GM23338 (cell line): Measurements from ENCODE around the gene CRACR2B. TPM values are rescaled to one million over a fixed set of nuclear protein-coding genes. Genes with fewer than 3 reads are reported as not detected.

Experiments used
- ATAC-seq: fragments of 200-7000 bp; cut with Tn5 transposase; 3 replicates; pipeline ENCODE4 v1.9.1; 2020
- DNase-seq: peaks from one replicate; pipeline ENCODE4 v3.0.0-alpha.2; 2015; ENCODE audit warnings: low spot score
- H2AFZ ChIP-seq: fragments of 200-600 bp; sonication (generic); 2 replicates; pipeline ENCODE4 v1.8.0; 2016; ENCODE audit warnings: antibody characterized with exemption, mild to moderate bottlenecking, moderate library complexity
- H3F3A ChIP-seq: fragments of 200-600 bp; sonication (generic); replicated peaks from 2 replicates; pipeline ENCODE4 v1.8.0; 2017; ENCODE audit warnings: antibody characterized with exemption, mixed run types, low read depth
- H3K27ac ChIP-seq: fragments of 200-600 bp; sonication (generic); 2 replicates; pipeline ENCODE4 v1.6.1; 2016; ENCODE audit warnings: low read depth
- H3K27me3 ChIP-seq: fragments of 200-600 bp; sonication (generic); 2 replicates; pipeline ENCODE4 v1.8.0; 2016; ENCODE audit warnings: mild to moderate bottlenecking, mixed run types, moderate library complexity; ENCODE audit not compliant: insufficient read depth
- H3K36me3 ChIP-seq: fragments of 200-600 bp; sonication (generic); 2 replicates; pipeline ENCODE4 v1.8.0; 2016; ENCODE audit warnings: mild to moderate bottlenecking; ENCODE audit not compliant: insufficient read depth
- H3K4me1 ChIP-seq: fragments of 200-600 bp; sonication (generic); 2 replicates; pipeline ENCODE4 v1.8.0; 2016; ENCODE audit warnings: mild to moderate bottlenecking, moderate library complexity; ENCODE audit not compliant: insufficient read depth
- H3K4me2 ChIP-seq: fragments of 200-600 bp; sonication (generic); 2 replicates; pipeline ENCODE4 v1.7.1; 2017; ENCODE audit warnings: mixed run types
- H3K4me3 ChIP-seq: fragments of 200-600 bp; sonication (generic); 2 replicates; pipeline ENCODE4 v1.6.1; 2016; ENCODE audit warnings: mixed run types
- H3K79me2 ChIP-seq: fragments of 200-600 bp; sonication (generic); replicated peaks from 2 replicates; pipeline ENCODE4 v1.8.0; 2017; ENCODE audit warnings: mild to moderate bottlenecking; ENCODE audit not compliant: insufficient read depth
- H3K9me2 ChIP-seq: fragments of 200-600 bp; sonication (generic); 2 replicates; pipeline ENCODE4 v1.8.0; 2017; ENCODE audit not compliant: insufficient read depth
- H4K20me1 ChIP-seq: fragments of 200-600 bp; sonication (generic); replicated peaks from 2 replicates; pipeline ENCODE4 v1.8.0; 2017; ENCODE audit warnings: mild to moderate bottlenecking; ENCODE audit not compliant: insufficient read depth
- H3K27ac Mint-ChIP-seq: 2 replicates; pipeline ENCODE4 v1.8.0; 2020; ENCODE audit warnings: inconsistent platforms, mild to moderate bottlenecking, moderate library complexity, mixed read lengths
- H3K27me3 Mint-ChIP-seq: 3 replicates; pipeline ENCODE4 v1.8.0; 2022; ENCODE audit warnings: low read depth, mild to moderate bottlenecking, moderate library complexity, mixed read lengths, inconsistent platforms; ENCODE audit not compliant: insufficient read depth, poor library complexity
- H3K36me3 Mint-ChIP-seq: 3 replicates; pipeline ENCODE4 v1.8.0; 2021; ENCODE audit warnings: low read depth, mild to moderate bottlenecking, inconsistent platforms, moderate library complexity, mixed read lengths
- H3K4me1 Mint-ChIP-seq: 3 replicates; pipeline ENCODE4 v1.8.0; 2020; ENCODE audit warnings: mild to moderate bottlenecking, inconsistent platforms, mixed read lengths
- H3K4me3 Mint-ChIP-seq: 3 replicates; pipeline ENCODE4 v1.8.0; 2021; ENCODE audit warnings: moderate library complexity, mild to moderate bottlenecking, inconsistent platforms, mixed read lengths
- H3K9me3 Mint-ChIP-seq: 3 replicates; pipeline ENCODE4 v1.8.0; 2020; ENCODE audit warnings: moderate library complexity, mild to moderate bottlenecking, inconsistent platforms, mixed read lengths
- CREB1 ChIP-seq: fragments of 250-450 bp; sonication (Bioruptor Pico); IDR thresholded peaks from 2 replicates; pipeline ENCODE4 v1.5.0; 2020; ENCODE audit warnings: low read depth, mild to moderate bottlenecking, moderate library complexity
- EZH2 ChIP-seq: fragments of 200-600 bp; sonication (generic); IDR thresholded peaks from one replicate; pipeline ENCODE4 v1.8.0; 2017; ENCODE audit warnings: antibody characterized with exemption, mild to moderate bottlenecking, low read depth; ENCODE audit not compliant: unreplicated experiment
- EZH2phosphoT487 ChIP-seq: fragments of 200-600 bp; sonication (generic); IDR thresholded peaks from one replicate; pipeline ENCODE4 v1.8.1; 2018; ENCODE audit warnings: antibody characterized with exemption; ENCODE audit not compliant: unreplicated experiment
- JUNB ChIP-seq: IDR thresholded peaks from one replicate; pipeline ENCODE4 v1.6.1; 2016; ENCODE audit warnings: antibody characterized with exemption; ENCODE audit not compliant: unreplicated experiment
- NANOG ChIP-seq: IDR thresholded peaks from 2 replicates; pipeline ENCODE4 v1.6.1; 2016; ENCODE audit warnings: antibody characterized with exemption, borderline replicate concordance
- POLR2AphosphoS5 ChIP-seq: IDR thresholded peaks from 2 replicates; pipeline ENCODE4 v1.6.1; 2016; ENCODE audit warnings: antibody characterized with exemption, low read depth
- STAT1 ChIP-seq: IDR thresholded peaks from one replicate; pipeline ENCODE4 v1.6.1; 2016; ENCODE audit warnings: antibody characterized with exemption; ENCODE audit not compliant: unreplicated experiment
- ZNF114 ChIP-seq: fragments of 250-450 bp; sonication (Bioruptor Pico); IDR thresholded peaks from 2 replicates; pipeline ENCODE4 v1.5.0; 2020; ENCODE audit warnings: mild to moderate bottlenecking, moderate library complexity
- ZNF331 ChIP-seq: fragments of 250-450 bp; sonication (Bioruptor Pico); IDR thresholded peaks from 2 replicates; pipeline ENCODE4 v1.5.0; 2020; ENCODE audit warnings: low read depth, mild to moderate bottlenecking, moderate library complexity
- polyA plus RNA-seq: library from polyadenylated mRNA; unstranded; fragments of >200 nt; fragmentation: Nextera tagmentation; extraction: Ambion mirVana; gene quantifications from 2 replicates; pipeline ENCODE4 v1.2.1, GENCODE V29; 2016
- total RNA-seq: library from RNA; depleted of rRNA; stranded (reverse); fragments of >200 nt; shearing (Covaris generic); gene quantifications from 2 replicates; pipeline ENCODE4 v1.2.3, GENCODE V29; 2014
- TF ChIP-seq, protein P1 (sequence below): IDR thresholded peaks from 2 replicates; pipeline ENCODE4 v1.6.1; 2016; ENCODE audit warnings: antibody characterized with exemption
- TF ChIP-seq, protein P2 (sequence below), 2 experiments: fragments of 200-600 bp in 1 of 2; sonication (generic) in 1 of 2; conservative IDR thresholded peaks; 2 replicates each; pipeline versions ENCODE4 v1.5.1 to v1.6.1; 2016 to 2017; ENCODE audit warnings: antibody characterized with exemption in 2 of 2, low read depth in 2 of 2, mild to moderate bottlenecking in 2 of 2, moderate library complexity in 1 of 2
- TF ChIP-seq, protein P3 (sequence below): IDR thresholded peaks from one replicate; pipeline ENCODE4 v1.6.1; 2018; ENCODE audit warnings: antibody characterized with exemption; ENCODE audit not compliant: unreplicated experiment
- TF ChIP-seq, protein P4 (sequence below): fragments of 250-450 bp; sonication (Bioruptor Pico); IDR thresholded peaks from 2 replicates; pipeline ENCODE4 v1.5.0; 2020; ENCODE audit warnings: mild to moderate bottlenecking, moderate library complexity

Gene CRACR2B
- total and polyA plus RNA-seq, 2 experiments from 2014 or later, result 55.9 to 64.1 TPM

DNA sequence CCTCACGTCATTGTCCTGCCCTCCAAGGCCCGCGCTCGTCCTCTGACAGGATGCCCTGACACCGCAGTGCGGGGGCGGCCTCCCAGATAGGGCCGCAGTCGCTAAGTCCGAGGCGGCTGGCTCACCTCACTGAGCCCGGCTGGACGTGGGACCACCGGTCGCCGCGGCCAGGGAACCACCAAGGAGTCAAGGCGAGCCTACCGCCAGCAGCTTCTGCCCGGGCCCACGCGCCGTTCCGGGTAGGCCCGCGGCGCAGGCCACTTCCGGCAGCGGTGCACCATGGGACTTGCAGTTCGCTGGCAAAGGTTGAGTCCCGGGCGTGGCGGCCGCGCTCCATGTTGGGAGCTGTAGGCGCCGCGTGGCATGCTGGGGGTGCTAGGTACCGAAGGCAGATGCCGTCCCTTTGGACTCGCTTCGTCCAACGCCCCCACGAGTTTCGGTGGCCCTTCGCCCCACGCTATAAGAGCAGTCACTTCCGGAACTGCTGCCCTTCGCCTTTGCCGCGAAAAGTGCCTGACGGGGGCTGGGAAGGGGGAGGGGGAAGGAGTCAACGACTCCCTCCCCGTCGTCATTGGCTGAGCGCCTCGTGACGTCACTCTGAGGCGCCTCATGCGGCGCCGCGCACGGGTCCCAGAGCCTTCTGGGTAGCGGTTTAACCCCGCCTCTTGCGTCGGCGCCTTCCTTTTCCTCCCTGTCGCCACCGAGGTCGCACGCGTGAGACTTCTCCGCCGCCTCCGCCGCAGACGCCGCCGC is 18.3 kb upstream of the CRACR2B start, which contains the start of gene RPLP2:
Gene RPLP2, plus strand, starts transcription at position 681 of the 753 bp plus-strand sequence. CDS start 268 bp downstream, outside the sequence.
- peaks cover 33% of the 10 kb centered on the region for H3K27me3 Mint-ChIP-seq
- no peaks in the 10 kb centered on the region for H3K9me2 ChIP-seq
- H3F3A ChIP-seq, result peaks cover 61% of the 10 kb centered on the region
- H3K4me3 Mint-ChIP-seq, result peak within 1 kb of the TSS; percentile 94
- peak within 1 kb of the TSS; percentile 100 for H3K27ac Mint-ChIP-seq
- H3K27me3 ChIP-seq, result no peaks in the 10 kb centered on the region
- H3K4me1 Mint-ChIP-seq, result peaks cover 24% of the 10 kb centered on the region
- H3K79me2 ChIP-seq, result peaks cover 38% of the 10 kb centered on the region
- H3K36me3 Mint-ChIP-seq, result peaks cover 38% of the 10 kb centered on the region
- peaks cover 16% of the 10 kb centered on the region for H4K20me1 ChIP-seq
- TF ChIP-seq ZNF114 (CRISPR knock-in tag) (no peak), STAT1 (no peak), POLR2AphosphoS5 (peak; percentile 82), ZNF331 (CRISPR knock-in tag) (no peak), JUNB (no peak), EZH2phosphoT487 (no peak), CREB1 (CRISPR knock-in tag) (peak; percentile 100), EZH2 (no peak), NANOG (no peak)
- TF ChIP-seq, protein P1, sequence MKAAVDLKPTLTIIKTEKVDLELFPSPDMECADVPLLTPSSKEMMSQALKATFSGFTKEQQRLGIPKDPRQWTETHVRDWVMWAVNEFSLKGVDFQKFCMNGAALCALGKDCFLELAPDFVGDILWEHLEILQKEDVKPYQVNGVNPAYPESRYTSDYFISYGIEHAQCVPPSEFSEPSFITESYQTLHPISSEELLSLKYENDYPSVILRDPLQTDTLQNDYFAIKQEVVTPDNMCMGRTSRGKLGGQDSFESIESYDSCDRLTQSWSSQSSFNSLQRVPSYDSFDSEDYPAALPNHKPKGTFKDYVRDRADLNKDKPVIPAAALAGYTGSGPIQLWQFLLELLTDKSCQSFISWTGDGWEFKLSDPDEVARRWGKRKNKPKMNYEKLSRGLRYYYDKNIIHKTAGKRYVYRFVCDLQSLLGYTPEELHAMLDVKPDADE, result peak; percentile 96
- TF ChIP-seq, protein P2, sequence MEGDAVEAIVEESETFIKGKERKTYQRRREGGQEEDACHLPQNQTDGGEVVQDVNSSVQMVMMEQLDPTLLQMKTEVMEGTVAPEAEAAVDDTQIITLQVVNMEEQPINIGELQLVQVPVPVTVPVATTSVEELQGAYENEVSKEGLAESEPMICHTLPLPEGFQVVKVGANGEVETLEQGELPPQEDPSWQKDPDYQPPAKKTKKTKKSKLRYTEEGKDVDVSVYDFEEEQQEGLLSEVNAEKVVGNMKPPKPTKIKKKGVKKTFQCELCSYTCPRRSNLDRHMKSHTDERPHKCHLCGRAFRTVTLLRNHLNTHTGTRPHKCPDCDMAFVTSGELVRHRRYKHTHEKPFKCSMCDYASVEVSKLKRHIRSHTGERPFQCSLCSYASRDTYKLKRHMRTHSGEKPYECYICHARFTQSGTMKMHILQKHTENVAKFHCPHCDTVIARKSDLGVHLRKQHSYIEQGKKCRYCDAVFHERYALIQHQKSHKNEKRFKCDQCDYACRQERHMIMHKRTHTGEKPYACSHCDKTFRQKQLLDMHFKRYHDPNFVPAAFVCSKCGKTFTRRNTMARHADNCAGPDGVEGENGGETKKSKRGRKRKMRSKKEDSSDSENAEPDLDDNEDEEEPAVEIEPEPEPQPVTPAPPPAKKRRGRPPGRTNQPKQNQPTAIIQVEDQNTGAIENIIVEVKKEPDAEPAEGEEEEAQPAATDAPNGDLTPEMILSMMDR (conservative IDR thresholded peaks at IDR 0.05; ENCODE audit: low read depth in 2 of 2), result no peak
- TF ChIP-seq, protein P3, sequence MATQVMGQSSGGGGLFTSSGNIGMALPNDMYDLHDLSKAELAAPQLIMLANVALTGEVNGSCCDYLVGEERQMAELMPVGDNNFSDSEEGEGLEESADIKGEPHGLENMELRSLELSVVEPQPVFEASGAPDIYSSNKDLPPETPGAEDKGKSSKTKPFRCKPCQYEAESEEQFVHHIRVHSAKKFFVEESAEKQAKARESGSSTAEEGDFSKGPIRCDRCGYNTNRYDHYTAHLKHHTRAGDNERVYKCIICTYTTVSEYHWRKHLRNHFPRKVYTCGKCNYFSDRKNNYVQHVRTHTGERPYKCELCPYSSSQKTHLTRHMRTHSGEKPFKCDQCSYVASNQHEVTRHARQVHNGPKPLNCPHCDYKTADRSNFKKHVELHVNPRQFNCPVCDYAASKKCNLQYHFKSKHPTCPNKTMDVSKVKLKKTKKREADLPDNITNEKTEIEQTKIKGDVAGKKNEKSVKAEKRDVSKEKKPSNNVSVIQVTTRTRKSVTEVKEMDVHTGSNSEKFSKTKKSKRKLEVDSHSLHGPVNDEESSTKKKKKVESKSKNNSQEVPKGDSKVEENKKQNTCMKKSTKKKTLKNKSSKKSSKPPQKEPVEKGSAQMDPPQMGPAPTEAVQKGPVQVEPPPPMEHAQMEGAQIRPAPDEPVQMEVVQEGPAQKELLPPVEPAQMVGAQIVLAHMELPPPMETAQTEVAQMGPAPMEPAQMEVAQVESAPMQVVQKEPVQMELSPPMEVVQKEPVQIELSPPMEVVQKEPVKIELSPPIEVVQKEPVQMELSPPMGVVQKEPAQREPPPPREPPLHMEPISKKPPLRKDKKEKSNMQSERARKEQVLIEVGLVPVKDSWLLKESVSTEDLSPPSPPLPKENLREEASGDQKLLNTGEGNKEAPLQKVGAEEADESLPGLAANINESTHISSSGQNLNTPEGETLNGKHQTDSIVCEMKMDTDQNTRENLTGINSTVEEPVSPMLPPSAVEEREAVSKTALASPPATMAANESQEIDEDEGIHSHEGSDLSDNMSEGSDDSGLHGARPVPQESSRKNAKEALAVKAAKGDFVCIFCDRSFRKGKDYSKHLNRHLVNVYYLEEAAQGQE, result no peak
- TF ChIP-seq, protein P4, sequence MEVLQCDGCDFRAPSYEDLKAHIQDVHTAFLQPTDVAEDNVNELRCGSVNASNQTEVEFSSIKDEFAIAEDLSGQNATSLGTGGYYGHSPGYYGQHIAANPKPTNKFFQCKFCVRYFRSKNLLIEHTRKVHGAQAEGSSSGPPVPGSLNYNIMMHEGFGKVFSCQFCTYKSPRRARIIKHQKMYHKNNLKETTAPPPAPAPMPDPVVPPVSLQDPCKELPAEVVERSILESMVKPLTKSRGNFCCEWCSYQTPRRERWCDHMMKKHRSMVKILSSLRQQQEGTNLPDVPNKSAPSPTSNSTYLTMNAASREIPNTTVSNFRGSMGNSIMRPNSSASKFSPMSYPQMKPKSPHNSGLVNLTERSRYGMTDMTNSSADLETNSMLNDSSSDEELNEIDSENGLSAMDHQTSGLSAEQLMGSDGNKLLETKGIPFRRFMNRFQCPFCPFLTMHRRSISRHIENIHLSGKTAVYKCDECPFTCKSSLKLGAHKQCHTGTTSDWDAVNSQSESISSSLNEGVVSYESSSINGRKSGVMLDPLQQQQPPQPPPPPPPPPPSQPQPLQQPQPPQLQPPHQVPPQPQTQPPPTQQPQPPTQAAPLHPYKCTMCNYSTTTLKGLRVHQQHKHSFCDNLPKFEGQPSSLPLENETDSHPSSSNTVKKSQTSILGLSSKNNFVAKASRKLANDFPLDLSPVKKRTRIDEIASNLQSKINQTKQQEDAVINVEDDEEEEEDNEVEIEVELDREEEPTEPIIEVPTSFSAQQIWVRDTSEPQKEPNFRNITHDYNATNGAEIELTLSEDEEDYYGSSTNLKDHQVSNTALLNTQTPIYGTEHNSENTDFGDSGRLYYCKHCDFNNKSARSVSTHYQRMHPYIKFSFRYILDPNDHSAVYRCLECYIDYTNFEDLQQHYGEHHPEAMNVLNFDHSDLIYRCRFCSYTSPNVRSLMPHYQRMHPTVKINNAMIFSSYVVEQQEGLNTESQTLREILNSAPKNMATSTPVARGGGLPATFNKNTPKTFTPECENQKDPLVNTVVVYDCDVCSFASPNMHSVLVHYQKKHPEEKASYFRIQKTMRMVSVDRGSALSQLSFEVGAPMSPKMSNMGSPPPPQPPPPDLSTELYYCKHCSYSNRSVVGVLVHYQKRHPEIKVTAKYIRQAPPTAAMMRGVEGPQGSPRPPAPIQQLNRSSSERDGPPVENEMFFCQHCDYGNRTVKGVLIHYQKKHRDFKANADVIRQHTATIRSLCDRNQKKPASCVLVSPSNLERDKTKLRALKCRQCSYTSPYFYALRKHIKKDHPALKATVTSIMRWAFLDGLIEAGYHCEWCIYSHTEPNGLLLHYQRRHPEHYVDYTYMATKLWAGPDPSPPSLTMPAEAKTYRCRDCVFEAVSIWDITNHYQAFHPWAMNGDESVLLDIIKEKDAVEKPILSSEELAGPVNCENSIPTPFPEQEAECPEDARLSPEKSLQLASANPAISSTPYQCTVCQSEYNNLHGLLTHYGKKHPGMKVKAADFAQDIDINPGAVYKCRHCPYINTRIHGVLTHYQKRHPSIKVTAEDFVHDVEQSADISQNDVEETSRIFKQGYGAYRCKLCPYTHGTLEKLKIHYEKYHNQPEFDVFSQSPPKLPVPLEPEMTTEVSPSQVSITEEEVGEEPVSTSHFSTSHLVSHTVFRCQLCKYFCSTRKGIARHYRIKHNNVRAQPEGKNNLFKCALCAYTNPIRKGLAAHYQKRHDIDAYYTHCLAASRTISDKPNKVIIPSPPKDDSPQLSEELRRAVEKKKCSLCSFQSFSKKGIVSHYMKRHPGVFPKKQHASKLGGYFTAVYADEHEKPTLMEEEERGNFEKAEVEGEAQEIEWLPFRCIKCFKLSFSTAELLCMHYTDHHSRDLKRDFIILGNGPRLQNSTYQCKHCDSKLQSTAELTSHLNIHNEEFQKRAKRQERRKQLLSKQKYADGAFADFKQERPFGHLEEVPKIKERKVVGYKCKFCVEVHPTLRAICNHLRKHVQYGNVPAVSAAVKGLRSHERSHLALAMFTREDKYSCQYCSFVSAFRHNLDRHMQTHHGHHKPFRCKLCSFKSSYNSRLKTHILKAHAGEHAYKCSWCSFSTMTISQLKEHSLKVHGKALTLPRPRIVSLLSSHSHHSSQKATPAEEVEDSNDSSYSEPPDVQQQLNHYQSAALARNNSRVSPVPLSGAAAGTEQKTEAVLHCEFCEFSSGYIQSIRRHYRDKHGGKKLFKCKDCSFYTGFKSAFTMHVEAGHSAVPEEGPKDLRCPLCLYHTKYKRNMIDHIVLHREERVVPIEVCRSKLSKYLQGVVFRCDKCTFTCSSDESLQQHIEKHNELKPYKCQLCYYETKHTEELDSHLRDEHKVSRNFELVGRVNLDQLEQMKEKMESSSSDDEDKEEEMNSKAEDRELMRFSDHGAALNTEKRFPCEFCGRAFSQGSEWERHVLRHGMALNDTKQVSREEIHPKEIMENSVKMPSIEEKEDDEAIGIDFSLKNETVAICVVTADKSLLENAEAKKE (CRISPR knock-in tag), result no peak
- H3K36me3 ChIP-seq, result peaks cover 22% of the 10 kb centered on the region
- H3K4me3 ChIP-seq, result peak within 1 kb of the TSS; percentile 98
- peak within 1 kb of the TSS; percentile 94 for H2AFZ ChIP-seq
- H3K4me1 ChIP-seq, result peaks cover 14% of the 10 kb centered on the region
- peaks cover 5% of the 10 kb centered on the region; the same call in 1 of the 3 replicates for H3K9me3 Mint-ChIP-seq
- H3K4me2 ChIP-seq, result peak within 1 kb of the TSS; percentile 99
- peak; percentile 75 for ATAC-seq
- H3K27ac ChIP-seq, result peak within 1 kb of the TSS; percentile 95
- peak; percentile 97 for DNase-seq
